HepG2 (cell line): ENCODE measurements around the gene ZG16. TPM values are rescaled to one million over a fixed set of nuclear protein-coding genes. Genes with fewer than 3 reads are reported as not detected.

Experiments
- DNMT3B ChIP-seq: conservative IDR thresholded peaks from 2 replicates; pipeline ENCODE4 v1.6.1; 2016; ENCODE audit warnings: missing biosample characterization, control low read depth
- HNRNPL ChIP-seq: fragments of 200-400 bp; formaldehyde crosslinking; IDR thresholded peaks from 2 replicates; pipeline ENCODE4 v1.6.1; 2017; ENCODE audit warnings: mild to moderate bottlenecking, low read depth, low read length
- HOXA5 ChIP-seq: sonication (generic); formaldehyde crosslinking; IDR thresholded peaks from 2 replicates; pipeline ENCODE4 v1.4.0; 2020; ENCODE audit warnings: missing genetic modification reagents
- MBNL3 ChIP-seq: fragments of 250-450 bp; sonication (Bioruptor Pico); conservative IDR thresholded peaks from 2 replicates; pipeline ENCODE4 v1.8.0; 2022; ENCODE audit warnings: mild to moderate bottlenecking, inconsistent platforms
- MEIS1 ChIP-seq: sonication (generic); formaldehyde crosslinking; IDR thresholded peaks from 2 replicates; pipeline ENCODE4 v1.9.0; 2021; ENCODE audit warnings: mild to moderate bottlenecking, missing genetic modification reagents, moderate library complexity, borderline replicate concordance
- MLLT10 ChIP-seq: sonication (generic); formaldehyde crosslinking; IDR thresholded peaks from 2 replicates; pipeline ENCODE4 v1.4.0; 2020; ENCODE audit warnings: missing genetic modification reagents
- MYC ChIP-seq: sonication (generic); formaldehyde crosslinking; IDR thresholded peaks from 2 replicates; pipeline ENCODE4 v1.9.0; 2021; ENCODE audit warnings: missing genetic modification reagents, borderline replicate concordance
- NFIC ChIP-seq: IDR thresholded peaks from 2 replicates; pipeline ENCODE4 v1.6.1; 2012; ENCODE audit warnings: mild to moderate bottlenecking, low read length, inconsistent platforms
- POLR2A ChIP-seq, 2 experiments: IDR thresholded peaks; 2 replicates each; pipeline ENCODE4 v1.6.1; 2011; ENCODE audit warnings: low read depth in 2 of 2, low read length in 2 of 2, mild to moderate bottlenecking in 1 of 2, moderate library complexity in 1 of 2; ENCODE audit not compliant: insufficient read depth in 1 of 2
- SOX5 ChIP-seq: IDR thresholded peaks from 2 replicates; pipeline ENCODE4 v1.6.1; 2016; ENCODE audit warnings: borderline replicate concordance
- TBL1XR1 ChIP-seq: fragments of 150-350 bp; IDR thresholded peaks from 2 replicates; pipeline ENCODE4 v1.6.1; 2014; ENCODE audit warnings: borderline replicate concordance, low read length; ENCODE audit not compliant: partially characterized antibody
- TGIF2 ChIP-seq: IDR thresholded peaks from 2 replicates; pipeline ENCODE4 v1.6.1; 2016; ENCODE audit warnings: control low read depth, missing compliant biosample characterization
- ZNF468 ChIP-seq: sonication (generic); formaldehyde crosslinking; IDR thresholded peaks from 2 replicates; pipeline ENCODE4 v1.8.0; 2022; ENCODE audit warnings: mild to moderate bottlenecking, moderate library complexity, missing genetic modification reagents
- ZSCAN22 ChIP-seq: sonication (generic); formaldehyde crosslinking; IDR thresholded peaks from 2 replicates; pipeline ENCODE4 v1.4.0; 2020; ENCODE audit warnings: mild to moderate bottlenecking, missing genetic modification reagents
- ZSCAN31 ChIP-seq: sonication (generic); formaldehyde crosslinking; IDR thresholded peaks from 2 replicates; pipeline ENCODE4 v1.5.0; 2020; ENCODE audit warnings: low read depth, mild to moderate bottlenecking, missing genetic modification reagents
- polyA plus RNA-seq, 8 experiments: library from polyadenylated mRNA; depleted of rRNA in 3 of 8; stranded (reverse) in 7 of 8; unstranded in 1 of 8; fragments of >200 nt; fragmentation: Illumina TruSeq in 4 of 8; extraction: Trizol in 4 of 8; gene quantifications; 2 replicates each; pipeline versions ENCODE4 v1.2.1 to v1.2.3, GENCODE V29; 2011 to 2016; ENCODE audit warnings: low read depth in 4 of 8, missing spikeins in 1 of 8, mixed read lengths in 1 of 8; ENCODE audit not compliant: insufficient read depth in 1 of 8
- total RNA-seq, 5 experiments: library from RNA; depleted of rRNA; stranded (reverse); fragments of >200 nt; fragmentation: Illumina TruSeq; extraction: Trizol; gene quantifications; 2 replicates each; pipeline ENCODE4 v1.2.3, GENCODE V29; 2016; ENCODE audit warnings: low read depth in 1 of 5
- TF ChIP-seq, protein P1 (sequence below): sonication (generic); formaldehyde crosslinking; conservative IDR thresholded peaks from 2 replicates; pipeline ENCODE4 v1.4.0; 2020; ENCODE audit warnings: missing genetic modification reagents
- TF ChIP-seq, protein P2 (sequence below): sonication (generic); formaldehyde crosslinking; IDR thresholded peaks from 2 replicates; pipeline ENCODE4 v1.4.0; 2020; ENCODE audit warnings: mild to moderate bottlenecking, missing genetic modification reagents
- TF ChIP-seq, protein P3 (sequence below): sonication (generic); formaldehyde crosslinking; IDR thresholded peaks from 2 replicates; pipeline ENCODE4 v1.5.0; 2020; ENCODE audit warnings: mild to moderate bottlenecking, missing genetic modification reagents

The ZG16 gene
- total and polyA plus RNA-seq, 2 of the 13 experiments (the other 11 are each of a cell fraction or from before 2014, with no cell fraction given), result 0.04 to 0.07 TPM

DNA sequence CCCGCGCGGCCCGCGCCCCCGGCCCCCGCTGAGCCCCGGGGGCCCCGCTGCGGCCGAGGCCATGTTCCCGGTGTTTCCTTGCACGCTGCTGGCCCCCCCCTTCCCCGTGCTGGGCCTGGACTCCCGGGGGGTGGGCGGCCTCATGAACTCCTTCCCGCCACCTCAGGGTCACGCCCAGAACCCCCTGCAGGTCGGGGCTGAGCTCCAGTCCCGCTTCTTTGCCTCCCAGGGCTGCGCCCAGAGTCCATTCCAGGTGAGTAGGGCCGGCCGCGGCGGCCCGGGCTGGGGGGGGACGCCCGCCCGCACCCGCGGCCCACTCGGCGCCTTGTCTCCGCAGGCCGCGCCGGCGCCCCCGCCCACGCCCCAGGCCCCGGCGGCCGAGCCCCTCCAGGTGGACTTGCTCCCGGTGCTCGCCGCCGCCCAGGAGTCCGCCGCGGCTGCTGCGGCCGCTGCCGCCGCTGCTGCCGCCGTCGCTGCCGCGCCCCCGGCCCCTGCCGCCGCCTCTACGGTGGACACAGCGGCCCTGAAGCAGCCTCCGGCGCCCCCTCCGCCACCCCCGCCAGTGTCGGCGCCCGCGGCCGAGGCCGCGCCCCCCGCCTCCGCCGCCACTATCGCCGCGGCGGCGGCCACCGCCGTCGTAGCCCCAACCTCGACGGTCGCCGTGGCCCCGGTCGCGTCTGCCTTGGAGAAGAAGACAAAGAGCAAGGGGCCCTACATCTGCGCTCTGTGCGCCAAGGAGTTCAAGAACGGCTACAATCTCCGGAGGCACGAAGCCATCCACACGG is 28.8 kb downstream of the ZG16 start (continued):
- TF ChIP-seq, protein P1, sequence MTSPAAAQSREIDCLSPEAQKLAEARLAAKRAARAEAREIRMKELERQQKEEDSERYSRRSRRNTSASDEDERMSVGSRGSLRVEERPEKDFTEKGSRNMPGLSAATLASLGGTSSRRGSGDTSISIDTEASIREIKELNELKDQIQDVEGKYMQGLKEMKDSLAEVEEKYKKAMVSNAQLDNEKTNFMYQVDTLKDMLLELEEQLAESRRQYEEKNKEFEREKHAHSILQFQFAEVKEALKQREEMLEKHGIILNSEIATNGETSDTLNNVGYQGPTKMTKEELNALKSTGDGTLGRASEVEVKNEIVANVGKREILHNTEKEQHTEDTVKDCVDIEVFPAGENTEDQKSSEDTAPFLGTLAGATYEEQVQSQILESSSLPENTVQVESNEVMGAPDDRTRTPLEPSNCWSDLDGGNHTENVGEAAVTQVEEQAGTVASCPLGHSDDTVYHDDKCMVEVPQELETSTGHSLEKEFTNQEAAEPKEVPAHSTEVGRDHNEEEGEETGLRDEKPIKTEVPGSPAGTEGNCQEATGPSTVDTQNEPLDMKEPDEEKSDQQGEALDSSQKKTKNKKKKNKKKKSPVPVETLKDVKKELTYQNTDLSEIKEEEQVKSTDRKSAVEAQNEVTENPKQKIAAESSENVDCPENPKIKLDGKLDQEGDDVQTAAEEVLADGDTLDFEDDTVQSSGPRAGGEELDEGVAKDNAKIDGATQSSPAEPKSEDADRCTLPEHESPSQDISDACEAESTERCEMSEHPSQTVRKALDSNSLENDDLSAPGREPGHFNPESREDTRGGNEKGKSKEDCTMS (CRISPR knock-in tag), result no peak
- TF ChIP-seq, protein P2, sequence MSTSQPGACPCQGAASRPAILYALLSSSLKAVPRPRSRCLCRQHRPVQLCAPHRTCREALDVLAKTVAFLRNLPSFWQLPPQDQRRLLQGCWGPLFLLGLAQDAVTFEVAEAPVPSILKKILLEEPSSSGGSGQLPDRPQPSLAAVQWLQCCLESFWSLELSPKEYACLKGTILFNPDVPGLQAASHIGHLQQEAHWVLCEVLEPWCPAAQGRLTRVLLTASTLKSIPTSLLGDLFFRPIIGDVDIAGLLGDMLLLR, result no peak
- TF ChIP-seq DNMT3B (CRISPR knock-in tag) (no peak), MBNL3 (CRISPR knock-in tag) (no peak), ZSCAN31 (no peak; the same call in 1 of the 2 replicates), MLLT10 (no peak), MYC (CRISPR knock-in tag) (peak; percentile 83), HNRNPL (0 out of 2 replicates have a peak, but pooled peaks have one; percentile 54), MEIS1 (CRISPR knock-in tag) (no peak), NFIC (no peak), ZNF468 (CRISPR knock-in tag) (no peak), HOXA5 (no peak), TBL1XR1 (no peak), POLR2A (IDR thresholded peaks at IDR 0.05; ENCODE audit: insufficient read depth in 1 of 2, low read depth in 2 of 2, low read length in 2 of 2) (peak in 1 of 2 experiments; percentile 58; a peak in 1 of 4 replicates), ZSCAN22 (CRISPR knock-in tag) (no peak), SOX5 (CRISPR knock-in tag) (no peak), TGIF2 (CRISPR knock-in tag) (peak; percentile 53; the same call in 1 of the 2 replicates)
- TF ChIP-seq, protein P3, sequence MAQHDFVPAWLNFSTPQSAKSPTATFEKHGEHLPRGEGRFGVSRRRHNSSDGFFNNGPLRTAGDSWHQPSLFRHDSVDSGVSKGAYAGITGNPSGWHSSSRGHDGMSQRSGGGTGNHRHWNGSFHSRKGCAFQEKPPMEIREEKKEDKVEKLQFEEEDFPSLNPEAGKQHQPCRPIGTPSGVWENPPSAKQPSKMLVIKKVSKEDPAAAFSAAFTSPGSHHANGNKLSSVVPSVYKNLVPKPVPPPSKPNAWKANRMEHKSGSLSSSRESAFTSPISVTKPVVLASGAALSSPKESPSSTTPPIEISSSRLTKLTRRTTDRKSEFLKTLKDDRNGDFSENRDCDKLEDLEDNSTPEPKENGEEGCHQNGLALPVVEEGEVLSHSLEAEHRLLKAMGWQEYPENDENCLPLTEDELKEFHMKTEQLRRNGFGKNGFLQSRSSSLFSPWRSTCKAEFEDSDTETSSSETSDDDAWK, result no peak
